Lower leg skin (tissue), 3 donors: Measurements from ENCODE around the gene AUTS2.

ENCODE experiments used
- POLR2A ChIP-seq, 2 donors: fragments of 450-650 bp; IDR thresholded peaks; one replicate each; pipeline ENCODE4 v1.6.1; 2016 to 2017; ENCODE audit warnings: antibody characterized with exemption in 2 of 2, mild to moderate bottlenecking in 1 of 2, moderate library complexity in 1 of 2
- TF ChIP-seq, protein P1 (sequence below), 3 donors: fragments of 450-650 bp; IDR thresholded peaks; one replicate each; pipeline ENCODE4 v1.5.1; 2016; ENCODE audit warnings: antibody characterized with exemption in 3 of 3, mild to moderate bottlenecking in 3 of 3, moderate library complexity in 2 of 3

DNA sequence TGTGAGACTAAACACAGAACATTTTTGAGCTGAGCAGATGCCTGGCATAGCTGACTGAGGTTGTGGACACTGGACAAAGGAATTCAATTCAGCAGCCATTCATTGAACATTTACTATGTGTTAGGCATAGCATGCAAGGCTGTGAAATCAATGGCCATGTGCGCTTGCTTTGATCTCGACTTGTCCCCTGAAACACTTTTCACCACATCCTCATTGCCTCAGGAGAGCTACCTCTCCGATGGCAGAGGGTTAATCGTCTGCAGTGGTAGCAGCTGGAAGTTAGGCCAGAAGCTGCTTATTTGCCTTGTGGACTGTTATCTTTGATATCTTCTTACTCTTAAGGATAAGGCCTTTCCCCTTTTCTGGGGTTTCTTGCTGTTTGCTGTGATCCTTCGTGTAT is 297.8 kb downstream of the AUTS2 start:
- no peak for TF ChIP-seq POLR2A (IDR thresholded peaks at IDR 0.05)
- TF ChIP-seq, protein P1, sequence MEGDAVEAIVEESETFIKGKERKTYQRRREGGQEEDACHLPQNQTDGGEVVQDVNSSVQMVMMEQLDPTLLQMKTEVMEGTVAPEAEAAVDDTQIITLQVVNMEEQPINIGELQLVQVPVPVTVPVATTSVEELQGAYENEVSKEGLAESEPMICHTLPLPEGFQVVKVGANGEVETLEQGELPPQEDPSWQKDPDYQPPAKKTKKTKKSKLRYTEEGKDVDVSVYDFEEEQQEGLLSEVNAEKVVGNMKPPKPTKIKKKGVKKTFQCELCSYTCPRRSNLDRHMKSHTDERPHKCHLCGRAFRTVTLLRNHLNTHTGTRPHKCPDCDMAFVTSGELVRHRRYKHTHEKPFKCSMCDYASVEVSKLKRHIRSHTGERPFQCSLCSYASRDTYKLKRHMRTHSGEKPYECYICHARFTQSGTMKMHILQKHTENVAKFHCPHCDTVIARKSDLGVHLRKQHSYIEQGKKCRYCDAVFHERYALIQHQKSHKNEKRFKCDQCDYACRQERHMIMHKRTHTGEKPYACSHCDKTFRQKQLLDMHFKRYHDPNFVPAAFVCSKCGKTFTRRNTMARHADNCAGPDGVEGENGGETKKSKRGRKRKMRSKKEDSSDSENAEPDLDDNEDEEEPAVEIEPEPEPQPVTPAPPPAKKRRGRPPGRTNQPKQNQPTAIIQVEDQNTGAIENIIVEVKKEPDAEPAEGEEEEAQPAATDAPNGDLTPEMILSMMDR (IDR thresholded peaks at IDR 0.05): no peak
